ELF-1 (cell line): ENCODE results near the gene AQP12A.
A peak's percentile ranks its signal among the peaks of the same experiment; 100 is the strongest.
"Not testable (repeated sequence)": the region's sequence is repeated elsewhere in the genome, so short reads cannot be mapped to it uniquely, and the experiment has no call there.

ENCODE experiments used
- DNase-seq: peaks from one replicate; pipeline ENCODE4 v3.0.0-alpha.2; 2016; ENCODE audit warnings: low read depth, low spot score

Gene AQP12A

DNA sequence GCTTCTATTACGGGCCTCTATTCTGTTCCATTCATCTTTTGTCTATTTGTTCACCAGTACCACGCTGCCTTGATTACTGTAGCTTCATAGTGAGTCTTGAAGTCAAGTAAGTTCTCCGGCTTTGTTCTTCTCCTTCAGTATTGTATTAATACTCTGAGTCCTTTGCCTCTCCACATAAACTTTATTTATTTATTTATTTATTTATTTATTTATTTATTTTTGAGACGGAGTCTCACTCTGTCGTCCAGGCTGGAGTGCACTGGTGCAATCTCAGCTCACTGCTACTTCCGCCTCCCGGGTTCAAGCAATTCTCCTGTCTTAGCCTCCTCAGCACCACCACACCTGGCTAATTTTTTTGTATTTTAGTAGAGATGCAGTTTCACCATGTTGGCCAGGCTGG lies 31.8 kb upstream of the AQP12A start:
- DNase-seq: not testable (repeated sequence)

DNA sequence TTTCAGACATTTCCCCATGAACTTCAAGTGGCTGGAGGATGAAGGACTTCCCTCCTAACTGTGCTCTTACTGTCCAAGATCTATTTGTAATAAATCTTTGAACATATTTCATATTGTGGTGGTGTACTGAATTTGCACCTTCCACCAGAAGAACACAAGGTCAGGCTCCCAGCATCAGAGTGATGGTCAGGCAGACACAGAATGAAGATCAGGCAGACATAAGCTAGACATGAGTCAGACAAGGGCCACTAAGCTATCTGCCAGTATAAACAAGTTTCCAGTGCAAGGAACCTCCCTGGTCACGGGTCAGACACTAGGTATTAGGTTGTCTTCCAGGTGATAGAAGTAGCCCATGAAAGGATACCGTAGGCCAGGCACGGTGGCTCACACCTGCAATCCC lies 29.0 kb upstream of the AQP12A start:
- DNase-seq: no peak

DNA sequence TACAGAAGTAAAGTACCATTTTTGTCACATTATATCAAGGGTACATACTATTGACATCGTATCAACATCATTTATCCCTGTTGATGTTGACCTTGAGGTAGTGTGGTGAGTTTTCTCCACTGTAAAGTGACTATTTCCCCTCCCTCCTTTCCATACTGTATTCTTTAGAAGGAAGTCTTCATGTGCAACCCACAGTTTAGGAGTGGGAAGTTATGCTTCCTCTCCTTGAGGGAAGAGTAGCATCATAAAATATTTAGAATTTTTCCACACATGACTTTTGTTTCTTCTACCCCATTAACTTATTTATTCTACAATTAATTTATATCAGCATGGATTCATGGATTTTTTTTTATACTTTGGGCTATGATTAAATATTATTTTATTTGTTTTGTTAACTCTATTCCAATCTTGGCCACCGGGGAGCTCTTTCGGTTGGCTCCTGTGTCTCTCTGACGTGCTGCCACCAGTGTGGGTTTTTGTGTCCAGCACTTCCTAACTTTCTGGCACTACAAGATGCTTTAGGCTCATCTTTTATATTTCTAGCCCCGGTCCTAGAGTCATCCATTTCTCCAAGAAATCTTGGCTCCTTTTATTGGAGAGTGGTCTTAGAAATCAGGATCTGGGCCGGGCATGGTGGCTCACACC lies 28.0 kb upstream of the AQP12A start:
- DNase-seq: no peak

DNA sequence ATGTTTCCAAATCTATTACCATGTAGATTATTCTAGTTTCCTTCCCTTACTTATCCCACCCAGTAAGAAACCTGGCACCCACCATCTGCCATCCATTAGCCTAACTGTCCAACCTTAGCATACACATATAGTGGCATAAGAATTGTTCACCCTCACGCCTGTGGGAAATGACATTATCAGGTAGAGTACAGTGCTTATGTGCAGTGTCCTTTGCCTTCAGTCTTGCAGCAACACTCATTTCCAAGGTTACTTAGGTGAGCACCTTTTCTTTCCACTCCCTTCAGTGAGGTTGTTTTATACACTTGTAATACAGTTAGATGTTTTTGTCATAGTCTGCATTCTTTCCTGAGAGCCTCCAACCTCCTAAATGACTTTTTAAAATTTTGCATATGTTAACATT lies 27.0 kb upstream of the AQP12A start:
- no peak for DNase-seq

DNA sequence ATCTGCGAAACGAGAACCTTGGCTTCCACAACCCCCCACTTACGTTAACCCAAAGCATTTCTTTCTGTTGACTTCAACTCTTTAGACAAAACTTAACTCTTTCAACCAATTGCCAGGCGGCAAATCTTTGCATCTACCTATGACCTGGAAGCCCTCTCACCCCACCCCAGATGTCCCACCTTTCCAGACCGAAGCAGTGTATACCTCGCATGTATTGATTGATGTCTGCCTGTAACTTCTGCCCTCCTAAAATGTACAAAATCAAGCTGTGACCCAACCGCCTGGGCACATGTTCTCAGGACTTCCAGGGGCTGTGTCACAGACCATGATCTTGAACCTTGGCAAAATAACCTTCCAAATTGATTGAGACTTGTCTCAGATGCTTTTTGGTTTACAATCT lies 21.3 kb upstream of the AQP12A start:
- no peak for DNase-seq

DNA sequence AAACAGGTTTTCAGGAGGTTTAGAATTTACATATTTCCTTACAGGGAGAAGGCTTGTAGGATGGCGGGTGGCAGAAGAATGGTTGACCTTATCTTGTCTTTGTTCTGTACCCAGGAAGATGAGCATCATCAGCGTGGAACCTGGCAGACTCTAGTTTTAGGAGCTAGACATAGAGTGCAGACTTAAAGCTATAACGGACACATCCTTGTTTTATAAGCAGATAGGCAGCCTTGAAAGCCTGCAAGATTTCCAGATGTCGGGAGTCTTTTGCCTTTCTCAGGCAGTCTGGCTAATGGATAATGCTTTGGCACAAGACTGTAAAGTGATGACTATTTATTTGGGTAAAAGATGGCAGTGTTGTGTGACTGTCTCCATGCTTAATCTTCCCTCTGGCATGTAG lies 20.7 kb upstream of the AQP12A start:
- no peak for DNase-seq

DNA sequence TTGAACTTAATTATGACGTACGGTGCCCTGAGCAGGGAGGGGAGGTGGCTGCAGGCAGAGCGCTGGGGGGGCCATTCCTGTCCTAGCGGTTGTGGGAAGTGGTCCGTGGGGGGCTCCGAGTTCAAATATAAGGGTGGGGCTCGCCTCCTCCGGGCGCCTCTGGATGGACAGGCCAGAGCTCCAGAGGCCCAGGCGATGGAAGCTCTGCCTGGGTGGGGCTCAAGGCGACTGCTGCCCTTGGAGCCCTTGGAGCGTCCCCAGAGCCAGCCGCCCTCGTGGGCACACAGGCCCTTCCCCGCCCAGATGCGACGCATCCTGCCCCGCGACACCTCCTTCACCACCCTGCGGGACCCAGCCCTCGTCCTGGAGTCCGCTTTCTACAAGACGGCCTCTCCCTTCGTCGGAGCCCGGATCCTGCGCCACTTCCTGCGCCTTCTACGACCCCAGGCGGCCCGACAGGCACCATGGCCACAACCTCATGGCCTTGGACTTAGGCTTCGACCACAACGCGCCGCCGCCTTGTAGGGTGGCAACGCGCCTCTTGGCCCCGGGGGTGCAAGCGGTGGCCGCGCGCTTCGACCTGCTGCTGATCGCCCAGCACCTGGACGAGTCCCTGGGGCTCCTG lies 19.5 kb upstream of the AQP12A start:
- DNase-seq: no peak

DNA sequence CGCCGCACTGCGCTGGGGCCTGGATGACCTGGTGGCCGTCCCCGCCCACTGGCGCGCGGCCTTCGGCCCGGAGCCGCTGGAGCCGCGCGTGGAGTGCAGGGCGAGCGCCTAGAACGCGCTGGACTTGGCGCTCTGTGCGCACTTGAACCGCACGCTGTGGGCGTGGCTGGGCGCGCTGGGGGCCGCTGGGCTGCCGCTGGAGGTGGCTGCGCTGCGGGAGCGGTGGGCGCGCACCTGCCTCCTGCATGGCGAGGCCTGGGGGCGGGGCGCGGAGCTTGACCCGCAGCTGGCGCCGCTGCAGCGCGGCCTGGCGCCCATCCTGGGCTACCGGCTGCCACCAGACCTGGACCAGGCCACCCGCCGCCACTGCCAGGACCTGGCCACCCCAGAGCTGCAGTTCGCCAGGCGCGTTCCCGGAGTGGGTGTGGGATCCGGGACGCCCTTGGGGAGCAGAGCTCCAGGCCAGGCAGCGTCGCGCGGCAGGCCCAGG lies 18.9 kb upstream of the AQP12A start:
- DNase-seq: no peak

DNA sequence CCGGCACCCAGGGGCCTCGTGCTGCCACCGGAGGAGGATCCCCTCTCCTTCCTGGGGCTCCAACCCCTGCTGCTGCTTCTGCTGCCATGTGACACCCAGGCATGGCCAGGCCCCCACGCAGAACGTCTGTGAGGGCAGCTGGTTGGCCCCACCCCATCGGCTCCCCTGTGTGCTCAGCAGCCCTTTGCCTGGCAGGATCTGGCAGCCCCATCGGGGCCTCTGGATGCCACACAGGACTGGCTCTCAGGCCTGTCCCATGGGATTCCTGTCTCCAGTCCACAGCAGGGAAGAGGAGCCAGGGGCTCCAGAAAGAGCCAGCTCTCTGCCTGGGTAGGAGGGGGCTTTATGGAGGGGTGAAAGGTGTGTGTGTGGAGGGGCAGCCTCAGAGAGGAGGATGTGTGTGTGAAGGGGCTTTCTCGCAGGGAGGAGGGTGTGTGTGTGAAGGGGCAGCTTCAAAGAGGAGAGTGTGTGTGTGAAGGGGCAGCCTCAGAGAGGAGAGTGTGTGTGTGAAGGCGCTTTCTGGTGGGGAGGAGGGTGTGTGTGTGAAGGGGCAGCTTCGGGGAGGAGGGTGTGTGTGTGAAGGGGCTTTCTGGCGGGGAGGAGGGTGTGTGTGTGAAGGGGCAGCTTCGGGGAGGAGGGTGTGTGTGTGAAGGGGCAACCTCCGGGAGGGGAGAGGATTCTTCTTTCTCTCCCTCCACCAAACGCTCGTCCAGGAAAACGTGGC lies 17.0 kb upstream of the AQP12A start:
- DNase-seq: not testable (repeated sequence)

DNA sequence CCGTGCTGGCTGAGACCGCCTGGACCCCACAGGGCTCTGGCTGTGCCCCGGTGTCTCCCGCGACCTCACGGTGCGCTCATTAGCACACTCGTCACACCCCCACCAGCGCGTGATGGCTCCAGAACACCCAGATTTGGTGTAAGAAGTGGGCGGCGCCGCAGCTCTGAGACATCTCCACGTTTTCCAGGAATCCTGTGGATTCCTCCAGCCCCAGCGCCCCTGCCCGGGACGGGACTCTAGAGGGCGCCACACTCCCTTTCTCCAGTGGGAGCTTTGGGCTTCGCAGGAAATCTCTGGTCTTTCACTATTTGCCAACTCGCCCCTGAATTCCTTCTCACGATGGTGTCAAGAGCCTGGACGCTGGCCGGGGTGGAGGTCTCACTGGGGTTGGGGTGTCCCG lies 16.3 kb upstream of the AQP12A start:
- DNase-seq: not testable (repeated sequence)

DNA sequence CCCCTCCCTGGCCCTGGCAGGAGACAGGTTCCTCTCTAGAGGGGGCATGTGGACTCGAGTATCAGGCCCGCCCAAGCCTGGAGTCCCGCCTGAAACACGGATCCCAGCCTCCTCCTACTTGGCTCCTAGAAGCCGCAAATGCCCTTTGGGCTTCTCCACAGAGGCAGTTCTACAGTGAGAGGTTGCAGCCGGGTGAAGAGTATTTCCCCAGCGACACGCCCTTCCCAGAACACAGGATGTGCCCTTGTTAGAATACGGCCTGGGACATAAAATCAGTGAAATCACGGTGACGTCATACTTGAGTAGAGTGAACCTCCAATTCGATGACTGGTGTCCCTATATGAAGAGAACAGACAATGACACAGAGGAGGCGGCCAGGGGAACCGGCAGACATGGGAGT lies 13.6 kb upstream of the AQP12A start:
- DNase-seq: not testable (repeated sequence)

DNA sequence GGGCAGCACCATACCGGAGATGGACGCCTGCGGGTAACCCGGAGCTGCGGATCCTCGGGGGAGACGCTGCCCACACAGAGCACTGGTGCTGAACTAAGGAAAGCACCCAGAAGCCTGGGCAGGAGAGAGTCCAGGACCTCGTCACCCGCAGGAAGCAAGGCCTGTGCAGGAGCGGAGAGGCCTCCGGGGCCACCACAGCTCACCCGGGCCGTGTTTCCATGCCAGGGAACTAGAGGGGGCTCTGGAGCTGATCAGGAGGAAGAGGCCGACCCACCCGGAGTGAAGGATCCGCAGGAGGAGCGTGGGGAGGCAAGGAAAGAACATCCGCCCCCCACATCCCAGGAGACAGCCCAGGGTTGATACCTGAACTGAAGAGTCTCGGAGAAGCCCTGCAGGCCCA lies 12.8 kb upstream of the AQP12A start:
- not testable (repeated sequence) for DNase-seq

DNA sequence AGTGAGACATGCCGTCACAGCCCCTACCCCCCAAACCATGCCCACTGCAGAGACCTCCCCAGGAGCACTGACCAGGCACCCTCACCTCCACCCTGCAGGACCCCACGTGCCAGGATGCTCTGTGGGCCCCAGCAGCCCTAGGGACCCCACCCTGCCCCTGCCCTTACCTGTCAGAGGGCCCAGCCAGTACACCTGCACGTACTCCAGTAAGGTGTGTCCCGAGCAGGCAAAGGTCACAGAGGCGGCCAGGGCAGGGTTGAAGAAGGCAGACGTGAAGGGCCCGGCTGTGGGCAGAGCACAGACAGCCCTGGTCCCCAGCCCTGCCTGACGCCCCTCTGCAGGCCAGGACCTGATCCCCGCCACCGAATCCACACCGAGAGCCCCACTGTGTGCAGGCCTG lies 11.5 kb upstream of the AQP12A start:
- not testable (repeated sequence) for DNase-seq

DNA sequence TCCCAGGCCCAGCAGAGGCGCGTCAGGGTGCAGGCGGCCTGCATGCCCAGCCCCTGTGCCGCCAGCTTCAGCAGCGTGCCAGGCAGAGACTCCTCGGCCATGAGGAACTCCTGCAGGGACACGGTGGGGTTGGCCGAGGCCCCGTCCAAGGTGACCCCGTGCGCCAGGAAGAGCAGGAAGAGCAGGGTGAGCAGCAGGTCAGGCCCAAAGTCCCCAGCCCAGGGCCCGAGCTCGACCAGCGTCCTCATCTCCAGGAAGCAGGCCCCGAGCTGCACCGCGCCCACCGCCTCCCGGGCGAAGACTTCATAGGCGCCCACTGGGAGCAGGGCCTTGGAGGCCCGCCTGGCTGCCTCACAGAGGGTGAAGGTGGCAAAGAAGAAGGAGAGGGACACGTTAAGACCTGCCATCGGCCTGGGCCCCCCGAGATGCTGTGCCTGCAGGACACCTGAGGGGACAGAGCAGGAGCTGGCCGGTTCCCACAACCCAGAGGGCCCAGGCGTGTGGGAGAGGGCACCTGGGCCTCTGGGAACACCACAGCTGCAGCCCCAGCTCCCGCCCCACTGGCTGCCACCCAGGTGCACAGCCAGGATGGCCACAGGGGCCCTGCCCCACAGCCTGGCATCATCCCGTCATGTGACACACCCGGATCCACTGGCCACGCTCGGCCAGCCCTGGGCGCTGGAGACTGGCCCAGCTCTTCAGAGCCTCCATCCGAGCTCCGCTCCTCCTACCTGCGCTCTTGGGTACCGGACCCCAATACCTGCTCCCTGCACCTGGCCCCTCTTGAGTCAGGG lies 9.0 kb upstream of the AQP12A start, which contains the start of gene AQP12B:
TSS of gene AQP12B (minus strand) at position 455 of the 794 bp plus-strand sequence. CDS start at position 407, 48 bp downstream.
- not testable (repeated sequence) for DNase-seq

DNA sequence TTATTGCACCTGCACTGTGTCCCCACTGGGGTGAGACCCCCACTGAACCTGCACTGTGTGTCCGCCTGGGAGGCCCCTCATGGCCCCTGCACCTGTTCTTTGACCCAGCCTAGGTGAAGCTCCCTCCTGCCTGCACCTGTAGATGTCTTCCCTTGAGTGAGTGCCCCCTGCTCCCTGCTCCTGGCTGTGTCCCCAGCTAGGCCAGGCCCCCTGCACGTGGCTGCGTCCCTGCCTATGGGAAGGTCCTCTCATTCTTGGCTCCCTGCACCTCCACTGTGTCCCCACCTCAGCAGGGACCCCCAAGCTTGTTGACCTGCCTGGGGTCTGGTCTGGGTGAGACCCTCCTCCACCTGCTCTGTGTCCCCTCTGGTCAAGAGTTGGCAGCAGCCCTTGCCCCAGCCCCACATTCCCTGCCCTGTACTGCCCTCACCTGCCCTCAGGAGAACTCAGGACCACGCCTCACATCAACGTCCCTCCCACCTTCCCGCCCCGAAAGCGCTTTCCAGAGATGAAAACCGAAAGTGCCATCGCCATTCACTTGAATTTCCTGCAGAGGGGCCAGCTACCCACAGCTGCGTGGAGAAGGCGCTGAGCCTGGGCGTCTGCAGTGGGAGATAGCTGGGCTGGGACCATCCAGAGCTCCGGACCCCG lies 8.2 kb upstream of the AQP12A start:
- DNase-seq: not testable (repeated sequence)

DNA sequence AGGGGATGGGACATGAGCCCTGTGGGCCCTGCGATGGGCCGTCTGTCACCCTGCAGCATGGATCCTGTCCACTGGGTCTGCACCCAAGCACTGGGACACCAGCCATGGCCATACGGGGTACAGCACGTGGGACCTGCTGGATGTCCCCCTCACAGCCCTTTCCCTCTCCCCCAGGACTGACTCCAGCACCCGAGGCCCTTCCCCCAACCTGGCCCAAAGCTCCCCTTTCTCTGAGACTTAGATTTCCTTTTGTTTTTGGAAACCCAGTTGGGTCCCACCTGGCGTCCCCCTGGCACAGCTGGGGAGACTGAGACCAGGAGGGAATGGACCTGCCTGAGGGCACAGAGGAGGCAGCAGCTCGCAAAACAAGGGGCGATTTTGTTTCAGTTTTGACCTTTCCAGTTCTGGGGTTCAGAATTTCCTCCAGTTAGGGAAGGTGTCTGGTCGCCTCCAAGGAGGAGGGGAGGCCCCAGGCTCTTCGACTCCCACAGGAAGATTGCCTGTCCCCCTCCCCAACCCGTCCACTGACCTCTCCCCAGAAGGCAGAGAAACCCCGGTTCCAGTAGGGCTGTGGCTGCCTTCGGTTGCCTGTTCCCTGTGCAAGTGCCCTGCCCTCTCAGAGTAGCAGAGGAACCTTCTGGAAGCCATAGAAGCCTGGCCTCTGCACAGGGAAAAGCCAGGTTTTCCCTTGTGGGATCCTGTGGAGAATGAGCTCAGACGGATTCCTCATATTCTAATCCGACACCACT lies 7.5 kb upstream of the AQP12A start:
- DNase-seq: not testable (repeated sequence)

DNA sequence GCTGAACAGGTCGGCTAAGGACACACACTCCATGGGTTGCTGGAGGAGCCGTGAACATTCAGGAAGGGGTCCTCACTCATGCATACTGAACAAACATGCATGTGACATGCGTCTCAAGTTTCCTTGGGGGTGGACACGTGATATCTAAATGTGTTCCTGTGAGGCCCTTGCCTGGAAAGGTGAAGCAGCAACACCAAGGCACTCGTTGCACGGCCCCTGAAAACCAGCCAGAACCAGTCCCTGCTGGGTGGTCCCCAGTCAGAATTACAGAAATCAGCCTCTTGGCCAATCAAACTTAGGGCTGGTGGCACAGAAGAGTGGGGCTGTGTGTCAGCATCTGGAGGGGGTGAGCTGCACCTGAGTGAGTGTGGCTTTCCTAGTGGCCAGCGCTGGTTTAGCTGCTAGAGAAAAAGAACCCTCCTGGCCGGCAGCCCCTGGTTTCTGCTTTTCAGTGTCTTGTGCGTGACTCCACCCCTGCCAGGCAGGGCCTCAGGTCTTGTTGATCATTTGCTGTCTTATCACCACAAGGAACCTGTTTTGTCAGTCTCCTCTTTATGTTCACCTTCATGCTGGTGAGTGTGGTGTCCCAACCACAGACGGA lies 5.8 kb upstream of the AQP12A start:
- DNase-seq: peak; percentile 86

DNA sequence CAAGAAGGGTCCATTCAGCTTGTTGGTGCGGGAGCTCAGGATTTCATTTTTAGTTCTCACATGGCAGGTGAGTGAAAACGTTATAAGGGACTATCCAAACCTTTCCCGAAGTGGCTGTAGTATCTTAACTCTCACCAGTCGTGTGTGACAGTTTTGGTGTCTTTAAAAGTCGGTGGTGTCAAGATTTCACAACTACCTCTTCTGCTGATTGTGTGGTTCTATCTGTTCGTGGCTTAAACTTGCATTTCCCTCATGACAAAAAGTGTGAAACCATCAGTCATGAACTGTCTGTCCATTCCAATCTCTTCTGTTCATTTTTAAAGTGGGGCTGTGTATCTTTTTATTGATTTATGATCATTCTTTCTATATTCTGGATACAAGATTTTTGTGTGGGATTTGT lies 5.2 kb upstream of the AQP12A start:
- no peak for DNase-seq

DNA sequence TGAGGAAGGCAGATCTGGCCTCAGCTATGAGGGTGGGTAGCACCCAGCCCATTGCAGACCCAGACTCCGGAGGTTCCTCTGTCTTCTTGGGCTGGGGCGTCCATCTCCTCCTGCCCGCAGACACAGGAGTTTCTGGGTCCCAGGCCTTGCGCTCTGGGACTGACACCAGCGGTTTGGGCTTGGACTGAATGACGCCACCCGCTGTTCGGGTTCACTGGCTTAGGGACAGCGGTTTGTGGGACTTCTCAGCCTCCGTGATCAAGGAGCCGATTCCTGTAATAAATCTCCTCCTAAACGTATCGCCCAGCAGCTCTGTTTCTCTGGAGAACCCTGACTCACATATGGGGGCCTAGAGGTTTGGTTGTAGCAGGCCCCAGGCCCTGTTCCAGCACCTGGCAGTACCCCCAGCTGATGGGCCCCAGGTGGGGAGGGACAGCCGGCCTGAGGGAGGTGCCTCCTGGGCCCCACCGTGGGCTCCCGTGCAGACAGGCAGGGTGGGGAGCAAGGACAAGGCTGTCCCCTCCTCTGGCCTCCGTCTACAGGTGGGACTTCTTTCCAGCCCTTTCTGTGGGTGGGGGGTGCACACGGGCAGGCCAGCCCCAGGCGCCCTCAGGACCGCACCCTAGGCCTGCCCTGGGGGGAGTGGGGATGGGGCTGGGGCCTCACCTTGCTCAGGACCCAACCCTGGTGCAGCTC lies 4.5 kb upstream of the AQP12A start:
- DNase-seq: no peak
